Astrocyte (in vitro differentiated cells and primary cell): ENCODE measurements around the gene SLFN14. TPM values are rescaled to one million over a fixed set of nuclear protein-coding genes. Genes with fewer than 3 reads are reported as not detected.
"Not testable (repeated sequence)": the region's sequence is repeated elsewhere in the genome, so short reads cannot be mapped to it uniquely, and the experiment has no call there.

Source experiments
- DNase-seq: peaks from one replicate; pipeline ENCODE4 v3.0.0-alpha.2; 2010; ENCODE audit warnings: low read depth
- FAIRE-seq: peaks from 2 replicates; lab custom pipeline; 2011; peaks lifted over from hg19 to GRCh38; lab: Jason Lieb, UNC
- H2AFZ ChIP-seq: 2 replicates; pipeline ENCODE4 v1.6.0; 2012; ENCODE audit warnings: low read depth, low read length, inconsistent platforms
- H3K27ac ChIP-seq: 2 replicates; pipeline ENCODE4 v1.5.1; 2011; ENCODE audit warnings: low read depth, low read length, inconsistent platforms
- H3K27me3 ChIP-seq: 2 replicates; pipeline ENCODE4 v1.6.0; 2011; ENCODE audit warnings: low read length, inconsistent platforms; ENCODE audit not compliant: insufficient read depth
- H3K36me3 ChIP-seq: 2 replicates; pipeline ENCODE4 v1.5.1; 2011; ENCODE audit warnings: low read length, inconsistent platforms; ENCODE audit not compliant: insufficient read depth
- H3K4me1 ChIP-seq: 2 replicates; pipeline ENCODE4 v1.5.1; 2011; ENCODE audit warnings: low read length, inconsistent platforms; ENCODE audit not compliant: insufficient read depth
- H3K4me2 ChIP-seq: 2 replicates; pipeline ENCODE4 v1.6.0; 2012; ENCODE audit warnings: low read length, inconsistent platforms
- H3K4me3 ChIP-seq: 2 replicates; pipeline ENCODE4 v1.5.1; 2011; ENCODE audit warnings: low read depth, mild to moderate bottlenecking, low read length, inconsistent platforms; ENCODE audit not compliant: insufficient read depth
- H3K79me2 ChIP-seq: 2 replicates; pipeline ENCODE4 v1.6.0; 2012; ENCODE audit warnings: mild to moderate bottlenecking, low read length, inconsistent platforms; ENCODE audit not compliant: insufficient read depth
- H3K9ac ChIP-seq: 2 replicates; pipeline ENCODE4 v1.6.0; 2012; ENCODE audit warnings: mild to moderate bottlenecking, low read length, inconsistent platforms
- H3K9me3 ChIP-seq: 2 replicates; pipeline ENCODE4 v1.5.1; 2012; ENCODE audit warnings: low read depth, mild to moderate bottlenecking, low read length, inconsistent platforms; ENCODE audit not compliant: insufficient read depth
- H4K20me1 ChIP-seq: 2 replicates; pipeline ENCODE4 v1.6.0; 2012; ENCODE audit warnings: low read length, inconsistent platforms; ENCODE audit not compliant: insufficient read depth
- H3K27ac Mint-ChIP-seq: one replicate; pipeline ENCODE4 v1.8.0; 2021; ENCODE audit warnings: mild to moderate bottlenecking, mixed read lengths; ENCODE audit not compliant: unreplicated experiment
- H3K27me3 Mint-ChIP-seq: one replicate; pipeline ENCODE4 v1.8.0; 2021; ENCODE audit warnings: low read depth, mixed read lengths; ENCODE audit not compliant: unreplicated experiment
- H3K36me3 Mint-ChIP-seq: one replicate; pipeline ENCODE4 v1.8.0; 2021; ENCODE audit warnings: low read depth, mixed read lengths; ENCODE audit not compliant: unreplicated experiment
- H3K4me1 Mint-ChIP-seq: one replicate; pipeline ENCODE4 v1.8.0; 2021; ENCODE audit warnings: low read depth, mixed read lengths; ENCODE audit not compliant: unreplicated experiment
- H3K4me3 Mint-ChIP-seq: one replicate; pipeline ENCODE4 v1.8.0; 2021; ENCODE audit warnings: mild to moderate bottlenecking, moderate library complexity, mixed read lengths; ENCODE audit not compliant: unreplicated experiment
- H3K9me3 Mint-ChIP-seq: one replicate; pipeline ENCODE4 v1.8.0; 2021; ENCODE audit warnings: mild to moderate bottlenecking, mixed read lengths; ENCODE audit not compliant: unreplicated experiment
- EZH2 ChIP-seq: IDR thresholded peaks from 2 replicates; pipeline ENCODE4 v1.6.1; 2012; ENCODE audit warnings: mild to moderate bottlenecking, low read length, inconsistent platforms; ENCODE audit not compliant: insufficient read depth
- total RNA-seq: library from RNA; stranded (reverse); gene quantifications from 2 replicates; pipeline ENCODE4 v1.2.1, GENCODE V29; 2021
- TF ChIP-seq, protein P1 (sequence below): IDR thresholded peaks from 2 replicates; pipeline ENCODE4 v1.5.1; 2011; ENCODE audit warnings: low read depth, mild to moderate bottlenecking, inconsistent platforms, low read length, moderate library complexity; ENCODE audit not compliant: insufficient read depth

The SLFN14 gene
- total RNA-seq, 1 donor from 2014 or later, result not detected

DNA sequence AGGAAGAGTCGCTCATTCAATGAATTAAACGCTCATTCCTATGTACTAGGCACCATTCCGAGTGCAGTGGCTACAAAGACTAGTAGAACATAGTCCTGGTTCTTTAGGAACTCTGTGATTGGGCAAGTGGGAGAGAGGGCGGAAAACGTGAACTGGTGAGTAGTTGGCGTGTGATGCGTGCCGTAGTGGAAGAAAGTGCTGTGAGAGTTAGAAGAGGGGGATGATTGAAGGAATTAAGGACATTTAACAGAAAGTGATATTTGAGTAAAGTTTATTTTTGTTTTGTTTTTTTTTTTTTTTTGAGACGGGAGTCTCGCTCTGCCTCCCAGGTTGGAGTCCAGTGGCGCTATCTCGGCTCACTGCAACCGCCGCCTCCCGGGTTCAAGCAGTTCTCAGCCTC is 7.9 kb upstream of the SLFN14 start:
- DNase-seq, result peak; percentile 41
- Mint-ChIP-seq H3K36me3 (no peaks in the 10 kb centered on the region), H3K4me1 (peaks cover 9% of the 10 kb centered on the region), H3K27me3 (peaks cover 19% of the 10 kb centered on the region), H3K27ac (peak overlapping the region; percentile 98), H3K4me3 (peak overlapping the region; percentile 96), H3K9me3 (no peaks in the 10 kb centered on the region)
- FAIRE-seq, result no peak
- no peaks in the 10 kb centered on the region for H3K9me3 ChIP-seq
- H3K27me3 ChIP-seq, result peaks cover 5% of the 10 kb centered on the region
- H3K9ac ChIP-seq, result peak overlapping the region; percentile 95
- peaks cover 42% of the 10 kb centered on the region for H3K79me2 ChIP-seq
- peak overlapping the region; percentile 86 for H2AFZ ChIP-seq
- H3K4me1 ChIP-seq, result peaks cover 10% of the 10 kb centered on the region
- H3K4me2 ChIP-seq, result peak overlapping the region; percentile 98
- no peaks in the 10 kb centered on the region for H3K36me3 ChIP-seq
- peak overlapping the region; percentile 87 for H3K27ac ChIP-seq
- H4K20me1 ChIP-seq, result peaks cover 5% of the 10 kb centered on the region
- TF ChIP-seq, protein P1, sequence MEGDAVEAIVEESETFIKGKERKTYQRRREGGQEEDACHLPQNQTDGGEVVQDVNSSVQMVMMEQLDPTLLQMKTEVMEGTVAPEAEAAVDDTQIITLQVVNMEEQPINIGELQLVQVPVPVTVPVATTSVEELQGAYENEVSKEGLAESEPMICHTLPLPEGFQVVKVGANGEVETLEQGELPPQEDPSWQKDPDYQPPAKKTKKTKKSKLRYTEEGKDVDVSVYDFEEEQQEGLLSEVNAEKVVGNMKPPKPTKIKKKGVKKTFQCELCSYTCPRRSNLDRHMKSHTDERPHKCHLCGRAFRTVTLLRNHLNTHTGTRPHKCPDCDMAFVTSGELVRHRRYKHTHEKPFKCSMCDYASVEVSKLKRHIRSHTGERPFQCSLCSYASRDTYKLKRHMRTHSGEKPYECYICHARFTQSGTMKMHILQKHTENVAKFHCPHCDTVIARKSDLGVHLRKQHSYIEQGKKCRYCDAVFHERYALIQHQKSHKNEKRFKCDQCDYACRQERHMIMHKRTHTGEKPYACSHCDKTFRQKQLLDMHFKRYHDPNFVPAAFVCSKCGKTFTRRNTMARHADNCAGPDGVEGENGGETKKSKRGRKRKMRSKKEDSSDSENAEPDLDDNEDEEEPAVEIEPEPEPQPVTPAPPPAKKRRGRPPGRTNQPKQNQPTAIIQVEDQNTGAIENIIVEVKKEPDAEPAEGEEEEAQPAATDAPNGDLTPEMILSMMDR, result no peak
- no peak for TF ChIP-seq EZH2
- H3K4me3 ChIP-seq, result peak overlapping the region; percentile 97

DNA sequence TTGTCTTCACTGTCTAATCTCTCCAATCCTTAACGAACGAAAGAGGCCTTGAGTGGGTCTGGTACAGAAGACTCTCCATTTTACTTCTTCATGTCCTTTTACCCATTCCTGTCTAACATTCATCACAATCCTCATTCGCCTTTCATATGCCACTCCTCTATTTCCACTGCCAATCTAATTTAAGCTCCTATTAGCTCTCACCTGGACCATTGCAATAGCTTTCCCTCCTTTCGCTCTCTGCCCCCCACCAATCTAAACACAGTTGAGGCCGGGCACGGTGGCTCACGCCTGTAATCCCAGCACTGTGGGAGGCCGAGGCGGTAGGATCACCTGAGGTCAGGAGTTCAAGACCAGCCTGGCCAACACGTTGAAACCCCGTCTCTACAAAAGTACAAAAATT is 6.3 kb upstream of the SLFN14 start:
- H3K27me3 ChIP-seq, result peaks cover 5% of the 10 kb centered on the region
- no peak overlapping the region for H3K27ac ChIP-seq
- Mint-ChIP-seq H3K27me3 (peaks cover 23% of the 10 kb centered on the region), H3K4me3 (peak overlapping the region; percentile 96), H3K9me3 (no peaks in the 10 kb centered on the region), H3K36me3 (no peaks in the 10 kb centered on the region), H3K4me1 (peaks cover 9% of the 10 kb centered on the region), H3K27ac (no peak overlapping the region)
- peaks cover 10% of the 10 kb centered on the region for H3K4me1 ChIP-seq
- FAIRE-seq (no peak), DNase-seq (no peak)
- H2AFZ ChIP-seq, result no peak overlapping the region
- TF ChIP-seq EZH2, result no peak
- TF ChIP-seq, protein P1, result no peak
- H3K4me2 ChIP-seq, result peak overlapping the region; percentile 98
- no peaks in the 10 kb centered on the region for H3K9me3 ChIP-seq
- H3K36me3 ChIP-seq, result no peaks in the 10 kb centered on the region
- peak overlapping the region; percentile 97 for H3K4me3 ChIP-seq
- peaks cover 38% of the 10 kb centered on the region for H3K79me2 ChIP-seq
- H3K9ac ChIP-seq, result no peak overlapping the region
- H4K20me1 ChIP-seq, result peaks cover 5% of the 10 kb centered on the region

DNA sequence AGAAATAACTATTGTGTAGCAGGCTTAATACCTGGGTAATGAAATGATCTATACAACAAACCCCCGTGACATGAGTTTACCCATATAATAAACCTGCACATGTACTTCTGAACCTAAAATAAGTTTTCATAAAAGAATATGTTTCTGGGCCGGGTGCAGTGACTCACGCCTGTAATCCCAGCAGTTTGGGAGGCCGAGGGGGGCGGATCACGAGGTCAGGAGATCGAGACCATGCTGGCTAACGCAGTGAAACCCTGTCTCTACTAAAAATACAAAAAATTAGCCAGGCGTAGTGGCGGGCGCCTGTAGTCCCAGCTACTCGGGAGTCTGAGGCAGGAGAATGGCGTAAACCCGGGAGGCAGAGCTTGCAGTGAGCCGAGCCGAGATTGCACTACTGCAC is 2.6 kb upstream of the SLFN14 start:
- H3K4me1 ChIP-seq, H3K36me3 ChIP-seq, H3K36me3 Mint-ChIP-seq, H3K4me2 ChIP-seq, DNase-seq, H3K9me3 ChIP-seq, H2AFZ ChIP-seq, H3K79me2 ChIP-seq, H3K4me3 Mint-ChIP-seq, H3K27ac Mint-ChIP-seq, H3K4me3 ChIP-seq, H3K9ac ChIP-seq, H3K27ac ChIP-seq, H3K4me1 Mint-ChIP-seq, FAIRE-seq, H4K20me1 ChIP-seq, H3K9me3 Mint-ChIP-seq: not testable (repeated sequence)
- peaks cover 31% of the 10 kb centered on the region for H3K27me3 Mint-ChIP-seq
- peaks cover 14% of the 10 kb centered on the region for H3K27me3 ChIP-seq
